ENCODE data around the gene LRRC63. TPM values are rescaled to one million over a fixed set of nuclear protein-coding genes. Genes with fewer than 3 reads are reported as not detected.

The LRRC63 gene, protein sequence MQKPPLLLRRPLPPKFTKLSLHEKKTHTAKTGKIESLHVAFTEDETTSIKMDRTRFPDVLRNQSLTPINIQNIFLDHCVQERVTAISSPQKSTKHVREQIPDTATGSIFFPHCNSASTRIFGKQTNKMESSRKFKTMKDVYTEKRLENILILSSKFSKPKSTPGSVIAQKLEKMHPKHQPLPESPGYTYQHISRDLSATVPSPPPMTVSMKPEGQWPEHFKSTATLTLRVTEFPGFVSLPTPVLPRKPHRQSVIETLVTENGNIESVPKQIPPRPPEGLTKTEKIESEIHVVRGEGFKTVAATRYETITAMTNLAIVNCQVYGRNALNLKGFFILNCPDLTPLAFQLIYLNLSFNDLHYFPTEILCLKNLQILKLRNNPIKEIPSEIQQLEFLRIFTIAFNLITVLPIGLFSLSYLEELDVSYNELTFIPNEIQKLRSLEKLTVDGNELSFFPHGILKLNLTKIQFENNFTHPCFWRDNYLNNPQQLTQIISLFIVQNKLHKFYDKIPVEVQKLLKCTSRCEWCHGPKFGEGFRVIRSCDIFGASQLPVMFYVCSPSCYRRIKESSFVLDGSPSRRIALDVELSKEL
- 1 to 10 TPM in 1 of 4 donors, under 1 TPM in 2, not detected in 1; 0.33 to 1.4 (median 0.38) TPM for total RNA-seq

GRCh38 chr13:46211483-46212351 lies at the start of gene LRRC63:
Gene LRRC63, plus strand, starts transcription at chr13:46211928. Its CDS starts 1,107 bp downstream, at chr13:46213035.
- TF ChIP-seq CTCF (IDR thresholded peaks at IDR 0.05; ENCODE audit: low read depth), result no peak

DNA sequence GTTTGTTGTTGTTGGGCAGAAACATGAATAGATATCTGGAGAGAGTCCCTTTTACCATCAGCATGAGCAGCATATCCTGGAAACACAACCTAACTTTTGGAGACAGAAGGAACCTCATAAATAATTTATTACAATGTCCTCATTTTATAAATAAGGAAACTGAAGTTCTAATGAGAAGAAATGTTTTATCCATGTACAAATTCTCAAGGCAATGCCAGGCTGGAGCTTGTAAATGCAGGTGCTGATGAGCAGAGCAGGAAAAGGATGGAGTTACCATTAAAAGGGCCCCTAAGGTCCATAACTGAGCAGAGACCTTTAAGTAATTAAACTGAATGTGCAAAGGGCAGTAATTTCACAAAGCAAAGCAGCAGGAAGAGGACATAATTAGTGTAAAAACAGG lies 47.1 kb upstream of the LRRC63 start:
- no peak for TF ChIP-seq CTCF (IDR thresholded peaks at IDR 0.05; ENCODE audit: low read depth)

GRCh38 chr13:46165485-46166223 lies 46.1 kb upstream of the LRRC63 start:
- no peak for TF ChIP-seq CTCF (IDR thresholded peaks at IDR 0.05; ENCODE audit: low read depth)

DNA sequence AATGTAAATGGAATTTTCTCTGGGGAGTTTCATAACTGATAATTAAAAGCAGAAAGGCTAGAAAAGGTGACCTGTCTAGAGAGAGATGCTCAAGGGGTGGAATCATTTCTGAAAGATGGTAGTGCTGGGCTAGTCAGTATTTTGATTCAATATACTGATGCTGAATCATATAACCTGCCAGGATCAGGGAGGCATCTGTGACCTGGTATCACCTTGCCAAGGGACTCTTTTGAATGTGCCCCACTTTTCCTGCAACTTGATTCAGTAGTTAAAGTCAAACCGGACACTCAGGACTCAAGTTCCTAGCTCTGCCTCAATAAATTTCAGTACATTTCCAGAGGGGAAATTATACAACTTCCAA lies 45.5 kb upstream of the LRRC63 start:
- no peak for TF ChIP-seq CTCF (IDR thresholded peaks at IDR 0.05; ENCODE audit: low read depth)

DNA sequence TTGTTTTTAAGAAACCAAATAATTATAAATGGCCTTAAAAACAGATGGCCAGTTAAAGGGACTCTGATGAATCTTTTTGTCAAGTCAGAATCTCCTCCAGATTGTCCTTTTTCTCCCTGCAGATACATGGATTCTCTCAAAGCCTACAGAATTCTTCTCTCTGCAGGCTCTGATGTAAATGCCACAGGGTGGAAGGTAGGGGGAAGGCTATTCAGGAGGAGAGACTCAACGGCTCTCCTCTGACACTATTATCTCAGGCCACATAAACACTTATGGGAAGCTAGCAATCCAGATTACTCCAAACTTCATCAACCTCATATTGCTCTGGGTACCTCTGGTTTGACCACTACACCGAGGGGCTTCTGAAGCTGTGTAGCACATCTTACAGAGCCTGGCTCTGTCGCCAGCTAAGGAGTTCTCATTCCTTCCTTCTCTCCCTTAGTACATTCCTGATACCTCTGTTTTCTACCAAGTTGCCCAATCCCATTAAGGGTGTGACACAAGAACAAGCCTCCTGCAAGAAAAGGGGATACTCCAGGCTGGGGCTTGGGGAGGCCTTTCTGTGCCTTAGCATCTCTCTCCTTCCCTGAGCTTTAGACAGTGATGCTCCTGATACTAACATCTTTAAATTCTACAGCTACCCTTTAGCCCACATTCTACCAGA lies 44.6 kb upstream of the LRRC63 start:
- no peak for TF ChIP-seq CTCF (IDR thresholded peaks at IDR 0.05; ENCODE audit: low read depth)

- no peak for TF ChIP-seq CTCF (IDR thresholded peaks at IDR 0.05; ENCODE audit: low read depth)
These were observed 43.4 kb upstream of the LRRC63 start for GRCh38 chr13:46168341-46168740.

Measured in subcutaneous adipose tissue (tissue), 4 donors.